ENCODE measurements around the gene SNX5. TPM values are rescaled to one million over a fixed set of nuclear protein-coding genes. Genes with fewer than 3 reads are reported as not detected.
A peak's percentile ranks its signal among the peaks of the same experiment; 100 is the strongest.

The SNX5 gene
- total RNA-seq, 1 donor from 2014 or later = 159 TPM

- Histone ChIP-seq H3K9me3 (no peaks in the 10 kb centered on the region), H3K27me3 (no peaks in the 10 kb centered on the region), H3K4me3 (no peak overlapping the region), H3K36me3 (no peaks in the 10 kb centered on the region), H3K27ac (peak overlapping the region; percentile 60), H3K4me1 (peaks cover 2% of the 10 kb centered on the region)
- TF ChIP-seq POLR2A (IDR thresholded peaks at IDR 0.05) = no peak
- no peak for TF ChIP-seq CTCF (IDR thresholded peaks at IDR 0.05)
- TF ChIP-seq POLR2AphosphoS5 (IDR thresholded peaks at IDR 0.05; ENCODE audit: insufficient read depth in 1 of 2, low read depth in 1 of 2) = peak; percentile 61 to 87
- intact Hi-C loops (cut with DNase I) = no loop called here
- DNase-seq (ENCODE audit: extremely low spot score in 2 of 2) = peak in 1 of 2 donors; percentile 98
Observed at GRCh38 chr20:18001131-18001921, 32.7 kb upstream of the SNX5 start.

GRCh38 chr20:17999566-17999965 is 31.0 kb upstream of the SNX5 start:
- Histone ChIP-seq H3K4me3 (no peak overlapping the region), H3K4me1 (peaks cover 7% of the 10 kb centered on the region), H3K36me3 (no peaks in the 10 kb centered on the region), H3K27me3 (no peaks in the 10 kb centered on the region), H3K27ac (no peak overlapping the region), H3K9me3 (no peaks in the 10 kb centered on the region)
- intact Hi-C loops (cut with DNase I) = loop anchor here (10.0 kb wide), 1 partner anchor 495 kb away; no protein-coding TSS in a partner anchor
- no peak for DNase-seq (ENCODE audit: extremely low spot score in 2 of 2)
- TF ChIP-seq CTCF (IDR thresholded peaks at IDR 0.05) = no peak

- TF ChIP-seq CTCF (IDR thresholded peaks at IDR 0.05) = no peak
- no peak for TF ChIP-seq POLR2A (IDR thresholded peaks at IDR 0.05)
- no peak for TF ChIP-seq POLR2AphosphoS5 (IDR thresholded peaks at IDR 0.05; ENCODE audit: insufficient read depth in 1 of 2, low read depth in 1 of 2)
- intact Hi-C loops (cut with DNase I) = loop anchor here (10.0 kb wide), 1 partner anchor 494 kb away; no protein-coding TSS in a partner anchor
- H3K4me1 ChIP-seq = peaks cover 7% of the 10 kb centered on the region
- H3K27me3 ChIP-seq = no peaks in the 10 kb centered on the region
- no peaks in the 10 kb centered on the region for H3K9me3 ChIP-seq
- DNase-seq (ENCODE audit: extremely low spot score in 2 of 2) = no peak
- H3K36me3 ChIP-seq = no peaks in the 10 kb centered on the region
- no peak overlapping the region for H3K4me3 ChIP-seq
- no peak overlapping the region for H3K27ac ChIP-seq
Observed at GRCh38 chr20:17998446-17998845, 29.9 kb upstream of the SNX5 start.

- intact Hi-C loops (cut with DNase I) = loop anchor here (10.0 kb wide), 1 partner anchor 491 kb away; no protein-coding TSS in a partner anchor
- TF ChIP-seq CTCF (IDR thresholded peaks at IDR 0.05) (peak; percentile 68 to 83 (median 70)), POLR2AphosphoS5 (IDR thresholded peaks at IDR 0.05; ENCODE audit: insufficient read depth in 1 of 2, low read depth in 1 of 2) (no peak), POLR2A (IDR thresholded peaks at IDR 0.05) (no peak)
- DNase-seq (ENCODE audit: extremely low spot score in 2 of 2) = no peak
Observed at GRCh38 chr20:17995967-17996819, 27.6 kb upstream of the SNX5 start.

More at GRCh38 chr20:17995967-17996819, 27.6 kb upstream of the SNX5 start:
- H3K9me3 ChIP-seq = no peaks in the 10 kb centered on the region
- peaks cover 7% of the 10 kb centered on the region for H3K4me1 ChIP-seq
- H3K4me3 ChIP-seq = no peak overlapping the region
- H3K27me3 ChIP-seq = no peaks in the 10 kb centered on the region
- H3K27ac ChIP-seq = no peak overlapping the region
- H3K36me3 ChIP-seq = no peaks in the 10 kb centered on the region
